Smooth muscle cell (in vitro differentiated cells): Measurements from ENCODE around the gene DMGDH. TPM values are rescaled to one million over a fixed set of nuclear protein-coding genes. Genes with fewer than 3 reads are reported as not detected.

Experiments used
- DNase-seq: peaks from one replicate; lab custom pipeline; 2025; ENCODE audit not compliant: unreplicated experiment; lab: John Stamatoyannopoulos, UW
- H2AFZ ChIP-seq: fragments of 200-600 bp; sonication (generic); 2 replicates; pipeline ENCODE4 v1.6.0; 2016; ENCODE audit warnings: antibody characterized with exemption, low read depth, mild to moderate bottlenecking
- H3F3A ChIP-seq: fragments of 200-600 bp; sonication (generic); 2 replicates; pipeline ENCODE4 v1.6.0; 2017; ENCODE audit warnings: antibody characterized with exemption, low read depth
- H3K27ac ChIP-seq: fragments of 200-600 bp; sonication (generic); 2 replicates; pipeline ENCODE4 v1.5.1; 2016; ENCODE audit warnings: low read depth, mild to moderate bottlenecking
- H3K27me3 ChIP-seq: fragments of 200-600 bp; sonication (generic); 2 replicates; pipeline ENCODE4 v1.6.1; 2016; ENCODE audit warnings: low read depth, mild to moderate bottlenecking
- H3K36me3 ChIP-seq: fragments of 200-600 bp; sonication (generic); 2 replicates; pipeline ENCODE4 v1.5.1; 2016; ENCODE audit warnings: low read depth
- H3K4me1 ChIP-seq: fragments of 200-600 bp; sonication (generic); 2 replicates; pipeline ENCODE4 v1.5.1; 2016; ENCODE audit warnings: low read depth
- H3K4me2 ChIP-seq: fragments of 200-600 bp; sonication (generic); 2 replicates; pipeline ENCODE4 v1.6.0; 2016; ENCODE audit warnings: mild to moderate bottlenecking
- H3K4me3 ChIP-seq: fragments of 200-600 bp; sonication (generic); 2 replicates; pipeline ENCODE4 v1.5.1; 2016; ENCODE audit warnings: mild to moderate bottlenecking
- H3K79me2 ChIP-seq: fragments of 200-600 bp; sonication (generic); 2 replicates; pipeline ENCODE4 v1.6.0; 2016; ENCODE audit warnings: low read depth, mild to moderate bottlenecking
- H3K9ac ChIP-seq: fragments of 200-600 bp; sonication (generic); 2 replicates; pipeline ENCODE4 v1.6.0; 2016; ENCODE audit warnings: low read depth
- H3K9me3 ChIP-seq: fragments of 200-600 bp; sonication (generic); replicated peaks from 2 replicates; pipeline ENCODE4 v1.5.1; 2016; ENCODE audit warnings: low read depth
- H4K20me1 ChIP-seq: fragments of 200-600 bp; sonication (generic); 2 replicates; pipeline ENCODE4 v1.6.0; 2016; ENCODE audit warnings: low read depth
- WGBS: methylation state at CpG from one replicate; pipeline ENCODE4 v1.1.7; 2016; ENCODE audit warnings: low lambda C conversion rate; 5-methylcytosine and 5-hydroxymethylcytosine counted together
- polyA plus RNA-seq: library from polyadenylated mRNA; unstranded; fragments of >200 nt; fragmentation: Nextera tagmentation; extraction: Ambion mirVana; gene quantifications from 2 replicates; pipeline ENCODE4 v1.2.1, GENCODE V29; 2016
- total RNA-seq: library from RNA; depleted of rRNA; stranded (reverse); fragments of >200 nt; gene quantifications from 2 replicates; pipeline ENCODE4 v1.2.3, GENCODE V29; 2014
- TF ChIP-seq, protein P1 (sequence below): fragments of 200-600 bp; sonication (generic); IDR thresholded peaks from 2 replicates; pipeline ENCODE4 v1.5.1; 2017; ENCODE audit warnings: borderline replicate concordance, mild to moderate bottlenecking, antibody characterized with exemption; ENCODE audit not compliant: insufficient read depth, poor library complexity, severe bottlenecking

Gene DMGDH
- total and polyA plus RNA-seq, 2 experiments from 2014 or later, result 0.07 TPM; not detected in 1

DNA sequence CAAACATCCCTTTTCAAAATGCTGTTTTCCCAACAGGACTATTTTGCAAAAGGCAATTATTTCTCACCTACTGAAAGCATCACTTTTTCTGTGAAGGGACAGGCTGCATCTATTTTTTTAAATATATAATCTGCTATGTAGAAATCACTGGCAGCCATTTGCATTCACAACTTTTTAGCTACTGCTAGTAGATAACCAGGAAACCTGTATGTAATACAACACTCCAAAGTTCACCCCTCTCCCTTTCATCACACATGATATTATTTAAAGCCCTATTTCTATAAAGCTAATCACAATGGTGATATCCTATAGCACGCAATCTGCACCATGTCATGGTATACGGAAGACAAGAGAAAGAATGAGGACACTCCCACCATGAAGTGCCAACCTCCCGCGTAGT lies 9.8 kb downstream of the DMGDH start:
- TF ChIP-seq, protein P1, sequence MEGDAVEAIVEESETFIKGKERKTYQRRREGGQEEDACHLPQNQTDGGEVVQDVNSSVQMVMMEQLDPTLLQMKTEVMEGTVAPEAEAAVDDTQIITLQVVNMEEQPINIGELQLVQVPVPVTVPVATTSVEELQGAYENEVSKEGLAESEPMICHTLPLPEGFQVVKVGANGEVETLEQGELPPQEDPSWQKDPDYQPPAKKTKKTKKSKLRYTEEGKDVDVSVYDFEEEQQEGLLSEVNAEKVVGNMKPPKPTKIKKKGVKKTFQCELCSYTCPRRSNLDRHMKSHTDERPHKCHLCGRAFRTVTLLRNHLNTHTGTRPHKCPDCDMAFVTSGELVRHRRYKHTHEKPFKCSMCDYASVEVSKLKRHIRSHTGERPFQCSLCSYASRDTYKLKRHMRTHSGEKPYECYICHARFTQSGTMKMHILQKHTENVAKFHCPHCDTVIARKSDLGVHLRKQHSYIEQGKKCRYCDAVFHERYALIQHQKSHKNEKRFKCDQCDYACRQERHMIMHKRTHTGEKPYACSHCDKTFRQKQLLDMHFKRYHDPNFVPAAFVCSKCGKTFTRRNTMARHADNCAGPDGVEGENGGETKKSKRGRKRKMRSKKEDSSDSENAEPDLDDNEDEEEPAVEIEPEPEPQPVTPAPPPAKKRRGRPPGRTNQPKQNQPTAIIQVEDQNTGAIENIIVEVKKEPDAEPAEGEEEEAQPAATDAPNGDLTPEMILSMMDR, result no peak
- Histone ChIP-seq H3K4me3 (no peak overlapping the region), H3K9me3 (no peaks in the 10 kb centered on the region), H3K27me3 (peaks cover 3% of the 10 kb centered on the region), H3K36me3 (no peaks in the 10 kb centered on the region), H3K79me2 (no peaks in the 10 kb centered on the region), H3K4me1 (peaks cover 5% of the 10 kb centered on the region), H4K20me1 (no peaks in the 10 kb centered on the region), H2AFZ (no peak overlapping the region), H3F3A (no peaks in the 10 kb centered on the region), H3K9ac (no peak overlapping the region), H3K4me2 (no peak overlapping the region), H3K27ac (no peak overlapping the region)
- 95% methylated on average over 4 of the region's 4 CpGs for WGBS
- DNase-seq, result no peak

DNA sequence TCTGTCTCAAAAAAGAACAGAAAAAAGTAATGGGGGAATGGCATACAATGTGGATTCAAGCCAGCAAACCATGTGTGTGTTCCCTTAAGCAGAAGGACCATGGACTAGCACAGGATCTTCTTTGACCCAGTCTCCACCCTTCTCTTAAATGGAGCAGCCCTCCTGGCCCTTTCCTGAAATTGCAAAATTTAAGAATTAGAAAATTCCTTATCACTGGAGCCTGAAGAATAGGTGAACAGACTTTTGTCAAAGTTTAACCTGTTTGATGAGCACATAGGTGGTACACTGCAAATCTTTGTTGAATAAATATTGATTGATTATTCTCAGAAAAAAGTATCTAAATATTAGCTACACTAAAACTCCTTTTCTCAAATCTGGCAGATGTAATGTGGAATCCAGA lies 12.6 kb downstream of the DMGDH start:
- no peaks in the 10 kb centered on the region for H3F3A ChIP-seq
- no peak for DNase-seq
- peaks cover 12% of the 10 kb centered on the region for H3K4me1 ChIP-seq
- TF ChIP-seq, protein P1, result no peak
- no peak overlapping the region for H3K27ac ChIP-seq
- H3K4me3 ChIP-seq, result no peak overlapping the region
- peaks cover 7% of the 10 kb centered on the region for H3K9me3 ChIP-seq
- no peaks in the 10 kb centered on the region for H3K36me3 ChIP-seq
- peaks cover 3% of the 10 kb centered on the region for H3K27me3 ChIP-seq
- no peak overlapping the region for H3K4me2 ChIP-seq
- no peak overlapping the region for H2AFZ ChIP-seq
- no peak overlapping the region for H3K9ac ChIP-seq
- H3K79me2 ChIP-seq, result no peaks in the 10 kb centered on the region
- H4K20me1 ChIP-seq, result no peaks in the 10 kb centered on the region

DNA sequence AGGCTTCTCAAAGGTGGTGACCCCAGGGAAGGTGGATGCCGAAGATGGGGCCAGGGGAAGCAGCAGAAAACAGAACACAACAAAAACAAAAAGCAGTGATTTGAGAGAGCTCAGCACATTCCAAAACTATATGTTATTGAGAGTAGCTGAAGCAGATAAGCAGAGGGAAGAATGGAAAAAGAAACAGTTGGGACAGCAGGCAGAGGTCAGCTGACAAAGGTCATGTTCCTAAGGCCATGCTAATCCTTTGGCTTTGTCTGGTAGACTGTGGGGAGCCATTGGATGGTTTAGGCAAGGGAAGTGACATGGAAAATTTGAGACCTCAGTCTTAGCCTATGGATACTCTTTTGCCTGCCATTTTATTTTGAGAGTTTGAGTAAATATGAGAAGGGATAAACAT lies 14.5 kb downstream of the DMGDH start:
- Histone ChIP-seq H3F3A (no peaks in the 10 kb centered on the region), H2AFZ (no peak overlapping the region), H3K9me3 (peaks cover 7% of the 10 kb centered on the region), H3K9ac (no peak overlapping the region), H3K4me1 (peaks cover 12% of the 10 kb centered on the region), H3K36me3 (no peaks in the 10 kb centered on the region), H4K20me1 (no peaks in the 10 kb centered on the region), H3K27ac (no peak overlapping the region), H3K4me3 (no peak overlapping the region), H3K27me3 (peaks cover 3% of the 10 kb centered on the region), H3K4me2 (no peak overlapping the region), H3K79me2 (no peaks in the 10 kb centered on the region)
- TF ChIP-seq, protein P1, result no peak
- no peak for DNase-seq
- 78% methylated on average over 1 of the region's 1 CpG for WGBS

GRCh38 chr5:79053321-79053720 lies 16.2 kb downstream of the DMGDH start:
- no peaks in the 10 kb centered on the region for H3K79me2 ChIP-seq
- peaks cover 7% of the 10 kb centered on the region for H3K9me3 ChIP-seq
- H2AFZ ChIP-seq, result no peak overlapping the region
- TF ChIP-seq, protein P1, result no peak
- no peak overlapping the region for H3K4me3 ChIP-seq
- no peaks in the 10 kb centered on the region for H3F3A ChIP-seq
- no peak overlapping the region for H3K4me2 ChIP-seq
- H4K20me1 ChIP-seq, result no peaks in the 10 kb centered on the region
- H3K36me3 ChIP-seq, result no peaks in the 10 kb centered on the region
- DNase-seq, result no peak
- WGBS, result 97% methylated on average over 4 of the region's 4 CpGs
- no peak overlapping the region for H3K9ac ChIP-seq
- peaks cover 12% of the 10 kb centered on the region for H3K4me1 ChIP-seq
- no peak overlapping the region for H3K27ac ChIP-seq
- H3K27me3 ChIP-seq, result peaks cover 3% of the 10 kb centered on the region
